Ramos (cell line): ENCODE measurements around the gene C11orf21.

Source experiments
- in situ Hi-C: fragments of 300-500 bp; cut with MboI; formaldehyde crosslinking; loops from one replicate; pipeline ENCODE4 v1.14.3; 2022; ENCODE audit warnings: low sequenced_read_pairs; ENCODE audit not compliant: unreplicated experiment

C11orf21 gene

GRCh38 chr11:2325123-2325522, 23.4 kb upstream of the C11orf21 start:
- in situ Hi-C loops, result no loop called here

GRCh38 chr11:2321311-2321683, 19.6 kb upstream of the C11orf21 start:
- in situ Hi-C loops, result no loop called here

GRCh38 chr11:2320568-2321310, 19.0 kb upstream of the C11orf21 start:
- in situ Hi-C loops, result no loop called here

- in situ Hi-C loops, result no loop called here
Observed at GRCh38 chr11:2319791-2320472, 18.2 kb upstream of the C11orf21 start.

GRCh38 chr11:2318707-2319106, 17.0 kb upstream of the C11orf21 start:
- in situ Hi-C loops, result no loop called here

- in situ Hi-C loops, result no loop called here
Observed at GRCh38 chr11:2318123-2318522, 16.4 kb upstream of the C11orf21 start.

GRCh38 chr11:2317354-2318050, 15.8 kb upstream of the C11orf21 start:
- in situ Hi-C loops, result no loop called here

GRCh38 chr11:2316963-2317244, 15.2 kb upstream of the C11orf21 start:
- in situ Hi-C loops, result no loop called here

- in situ Hi-C loops, result no loop called here
Observed at GRCh38 chr11:2316169-2316962, 14.6 kb upstream of the C11orf21 start.

GRCh38 chr11:2315395-2316168, 13.9 kb upstream of the C11orf21 start:
- in situ Hi-C loops, result no loop called here

GRCh38 chr11:2314525-2315394, 13.0 kb upstream of the C11orf21 start:
- in situ Hi-C loops, result loop anchor here (5.0 kb wide), 1 partner anchor 103 kb away; no protein-coding TSS in a partner anchor

- in situ Hi-C loops, result loop anchor here (5.0 kb wide), 1 partner anchor 103 kb away; no protein-coding TSS in a partner anchor
Observed at GRCh38 chr11:2314136-2314524, 12.4 kb upstream of the C11orf21 start.

- in situ Hi-C loops, result loop anchor here (5.0 kb wide), 1 partner anchor 104 kb away; no protein-coding TSS in a partner anchor
Observed at GRCh38 chr11:2313051-2313951, 11.6 kb upstream of the C11orf21 start.

GRCh38 chr11:2312232-2313042, 10.7 kb upstream of the C11orf21 start:
- in situ Hi-C loops, result loop anchor here (5.0 kb wide), 1 partner anchor 105 kb away; no protein-coding TSS in a partner anchor

- in situ Hi-C loops, result loop anchor here (5.0 kb wide), 1 partner anchor 106 kb away; no protein-coding TSS in a partner anchor
Observed at GRCh38 chr11:2311353-2312133, 9.8 kb upstream of the C11orf21 start.

GRCh38 chr11:2310786-2311352, 9.2 kb upstream of the C11orf21 start:
- in situ Hi-C loops, result loop anchor here (5.0 kb wide), 1 partner anchor 106 kb away; no protein-coding TSS in a partner anchor
